HepG2 (cell line): ENCODE results near the gene SPHK1. TPM values are rescaled to one million over a fixed set of nuclear protein-coding genes. Genes with fewer than 3 reads are reported as not detected.

ENCODE experiments used
- FLYWCH1 ChIP-seq: sonication (generic); formaldehyde crosslinking; IDR thresholded peaks from 2 replicates; pipeline ENCODE4 v1.8.1; 2023; ENCODE audit warnings: mild to moderate bottlenecking, missing genetic modification reagents
- HOXA3 ChIP-seq: sonication (generic); formaldehyde crosslinking; IDR thresholded peaks from 2 replicates; pipeline ENCODE4 v1.5.0; 2020; ENCODE audit warnings: missing genetic modification reagents
- ISX ChIP-seq: sonication (generic); formaldehyde crosslinking; conservative IDR thresholded peaks from 2 replicates; pipeline ENCODE4 v1.5.0; 2020; ENCODE audit warnings: missing genetic modification reagents
- NFATC3 ChIP-seq: sonication (generic); formaldehyde crosslinking; IDR thresholded peaks from 2 replicates; pipeline ENCODE4 v1.5.1; 2020; ENCODE audit warnings: mild to moderate bottlenecking, missing genetic modification reagents
- RFX5 ChIP-seq: IDR thresholded peaks from 2 replicates; pipeline ENCODE4 v1.6.1; 2011; ENCODE audit warnings: low read depth, low read length, improper control_type of control experiment
- SOX13 ChIP-seq, 3 experiments: fragments of 450-650 bp in 1 of 3; sonication (generic) in 1 of 3; formaldehyde crosslinking in 1 of 3; IDR thresholded peaks in 2 of 3; conservative IDR thresholded peaks in 1 of 3; 2 replicates each; pipeline versions ENCODE4 v1.5.0 to v1.6.1; 2016 to 2020; ENCODE audit warnings: antibody characterized with exemption in 1 of 3, mild to moderate bottlenecking in 1 of 3, missing compliant biosample characterization in 1 of 3, missing genetic modification reagents in 1 of 3, moderate library complexity in 1 of 3
- TGIF2 ChIP-seq: IDR thresholded peaks from 2 replicates; pipeline ENCODE4 v1.6.1; 2016; ENCODE audit warnings: control low read depth, missing compliant biosample characterization
- ZBTB38 ChIP-seq: sonication (generic); formaldehyde crosslinking; IDR thresholded peaks from 2 replicates; pipeline ENCODE4 v1.5.1; 2020; ENCODE audit warnings: mild to moderate bottlenecking, missing genetic modification reagents
- ZNF383 ChIP-seq: sonication (generic); formaldehyde crosslinking; IDR thresholded peaks from 2 replicates; pipeline ENCODE4 v1.4.0; 2020; ENCODE audit warnings: missing genetic modification reagents, mild to moderate bottlenecking, borderline replicate concordance
- ZNF564 ChIP-seq: sonication (generic); formaldehyde crosslinking; IDR thresholded peaks from 2 replicates; pipeline ENCODE4 v1.8.1; 2023; ENCODE audit warnings: mild to moderate bottlenecking, missing genetic modification reagents
- ZNF570 ChIP-seq: sonication (generic); formaldehyde crosslinking; IDR thresholded peaks from 2 replicates; pipeline ENCODE4 v1.4.0; 2020; ENCODE audit warnings: mild to moderate bottlenecking, missing genetic modification reagents, borderline replicate concordance
- ZNF878 ChIP-seq: sonication (generic); formaldehyde crosslinking; IDR thresholded peaks from 2 replicates; pipeline ENCODE4 v1.8.1; 2023; ENCODE audit warnings: mild to moderate bottlenecking, missing genetic modification reagents, moderate library complexity
- polyA plus RNA-seq, 8 experiments: library from polyadenylated mRNA; depleted of rRNA in 3 of 8; stranded (reverse) in 7 of 8; unstranded in 1 of 8; fragments of >200 nt; fragmentation: Illumina TruSeq in 4 of 8; extraction: Trizol in 4 of 8; gene quantifications; 2 replicates each; pipeline versions ENCODE4 v1.2.1 to v1.2.3, GENCODE V29; 2011 to 2016; ENCODE audit warnings: low read depth in 4 of 8, missing spikeins in 1 of 8, mixed read lengths in 1 of 8; ENCODE audit not compliant: insufficient read depth in 1 of 8
- total RNA-seq, 5 experiments: library from RNA; depleted of rRNA; stranded (reverse); fragments of >200 nt; fragmentation: Illumina TruSeq; extraction: Trizol; gene quantifications; 2 replicates each; pipeline ENCODE4 v1.2.3, GENCODE V29; 2016; ENCODE audit warnings: low read depth in 1 of 5
- TF ChIP-seq, protein P1 (sequence below): sonication (generic); formaldehyde crosslinking; IDR thresholded peaks from 2 replicates; pipeline ENCODE4 v1.5.1; 2020; ENCODE audit warnings: mild to moderate bottlenecking, missing genetic modification reagents, moderate library complexity
- TF ChIP-seq, protein P2 (sequence below): sonication (generic); formaldehyde crosslinking; IDR thresholded peaks from 2 replicates; pipeline ENCODE4; 2020; ENCODE audit warnings: missing genetic modification reagents, mild to moderate bottlenecking, borderline replicate concordance
- TF ChIP-seq, protein P3 (sequence below): sonication (generic); formaldehyde crosslinking; IDR thresholded peaks from 2 replicates; pipeline ENCODE4 v1.8.0; 2022; ENCODE audit warnings: mild to moderate bottlenecking, missing genetic modification reagents, borderline replicate concordance
- TF ChIP-seq, protein P4 (sequence below): sonication (generic); formaldehyde crosslinking; conservative IDR thresholded peaks from 2 replicates; pipeline ENCODE4 v1.5.0; 2020; ENCODE audit warnings: missing genetic modification reagents
- TF ChIP-seq, protein P5 (sequence below): sonication (generic); formaldehyde crosslinking; IDR thresholded peaks from 2 replicates; pipeline ENCODE4 v1.4.0; 2020; ENCODE audit warnings: mild to moderate bottlenecking, missing genetic modification reagents

The SPHK1 gene
- total and polyA plus RNA-seq, 2 of the 13 experiments (the other 11 are each of a cell fraction or from before 2014, with no cell fraction given): 129 to 160 TPM

DNA sequence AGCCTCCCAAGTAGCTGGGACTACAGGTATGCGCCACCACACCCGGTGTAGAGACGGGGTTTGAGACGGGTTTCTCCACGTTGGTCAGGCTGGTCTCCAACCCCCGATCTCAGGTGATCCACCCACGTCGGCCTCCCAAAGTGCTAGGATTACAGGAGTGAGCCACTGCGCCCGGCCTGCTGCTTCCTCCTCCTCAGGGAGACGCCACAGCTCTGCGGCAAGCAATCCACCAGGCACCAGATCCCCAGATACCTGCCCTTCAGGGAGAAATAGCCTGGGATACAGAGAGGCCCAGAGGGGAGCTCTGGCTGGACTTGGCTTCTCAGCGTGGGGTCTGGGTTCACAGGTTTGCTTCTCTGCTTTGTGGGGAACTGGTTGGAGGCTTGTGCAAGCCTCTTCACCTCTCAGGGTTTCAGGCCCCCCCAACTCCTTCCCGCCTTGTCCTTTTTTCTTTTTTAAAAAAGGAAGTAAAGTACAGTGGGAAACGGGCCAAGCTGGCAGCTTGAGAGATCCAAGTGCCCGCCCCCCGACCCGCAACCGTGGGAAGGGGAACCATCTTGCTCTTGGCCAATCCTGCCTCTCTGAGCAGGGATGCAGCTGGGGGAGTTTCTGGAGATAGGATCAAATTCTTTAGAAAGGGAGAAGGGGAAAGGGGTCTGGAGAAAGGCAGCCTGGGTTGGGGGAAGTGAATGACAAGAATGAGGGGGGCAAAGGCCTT lies 2.6 kb upstream of the SPHK1 start (continued):
- TF ChIP-seq, protein P1, sequence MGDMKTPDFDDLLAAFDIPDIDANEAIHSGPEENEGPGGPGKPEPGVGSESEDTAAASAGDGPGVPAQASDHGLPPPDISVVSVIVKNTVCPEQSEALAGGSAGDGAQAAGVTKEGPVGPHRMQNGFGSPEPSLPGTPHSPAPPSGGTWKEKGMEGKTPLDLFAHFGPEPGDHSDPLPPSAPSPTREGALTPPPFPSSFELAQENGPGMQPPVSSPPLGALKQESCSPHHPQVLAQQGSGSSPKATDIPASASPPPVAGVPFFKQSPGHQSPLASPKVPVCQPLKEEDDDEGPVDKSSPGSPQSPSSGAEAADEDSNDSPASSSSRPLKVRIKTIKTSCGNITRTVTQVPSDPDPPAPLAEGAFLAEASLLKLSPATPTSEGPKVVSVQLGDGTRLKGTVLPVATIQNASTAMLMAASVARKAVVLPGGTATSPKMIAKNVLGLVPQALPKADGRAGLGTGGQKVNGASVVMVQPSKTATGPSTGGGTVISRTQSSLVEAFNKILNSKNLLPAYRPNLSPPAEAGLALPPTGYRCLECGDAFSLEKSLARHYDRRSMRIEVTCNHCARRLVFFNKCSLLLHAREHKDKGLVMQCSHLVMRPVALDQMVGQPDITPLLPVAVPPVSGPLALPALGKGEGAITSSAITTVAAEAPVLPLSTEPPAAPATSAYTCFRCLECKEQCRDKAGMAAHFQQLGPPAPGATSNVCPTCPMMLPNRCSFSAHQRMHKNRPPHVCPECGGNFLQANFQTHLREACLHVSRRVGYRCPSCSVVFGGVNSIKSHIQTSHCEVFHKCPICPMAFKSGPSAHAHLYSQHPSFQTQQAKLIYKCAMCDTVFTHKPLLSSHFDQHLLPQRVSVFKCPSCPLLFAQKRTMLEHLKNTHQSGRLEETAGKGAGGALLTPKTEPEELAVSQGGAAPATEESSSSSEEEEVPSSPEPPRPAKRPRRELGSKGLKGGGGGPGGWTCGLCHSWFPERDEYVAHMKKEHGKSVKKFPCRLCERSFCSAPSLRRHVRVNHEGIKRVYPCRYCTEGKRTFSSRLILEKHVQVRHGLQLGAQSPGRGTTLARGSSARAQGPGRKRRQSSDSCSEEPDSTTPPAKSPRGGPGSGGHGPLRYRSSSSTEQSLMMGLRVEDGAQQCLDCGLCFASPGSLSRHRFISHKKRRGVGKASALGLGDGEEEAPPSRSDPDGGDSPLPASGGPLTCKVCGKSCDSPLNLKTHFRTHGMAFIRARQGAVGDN (CRISPR knock-in tag): peak; percentile 28; the same call in 1 of the 2 replicates
- TF ChIP-seq TGIF2 (peak; percentile 78), ZNF570 (peak; percentile 56; the same call in 1 of the 2 replicates), ZNF878 (peak; percentile 19; the same call in 1 of the 2 replicates), RFX5 (no peak), ZNF383 (CRISPR knock-in tag) (0 out of 2 replicates have a peak, but pooled peaks have one; percentile 66), ISX (0 out of 2 replicates have a peak, but pooled peaks have one; percentile 66), ZNF564 (CRISPR knock-in tag) (peak; percentile 19; the same call in 1 of the 2 replicates), HOXA3 (CRISPR knock-in tag) (peak; percentile 50; the same call in 1 of the 2 replicates), ZBTB38 (CRISPR knock-in tag) (peak; percentile 81; the same call in 1 of the 2 replicates), NFATC3 (CRISPR knock-in tag) (peak; percentile 74; the same call in 1 of the 2 replicates), FLYWCH1 (CRISPR knock-in tag) (no peak), SOX13 (IDR thresholded peaks at IDR 0.05) (no peak), SOX13 (CRISPR knock-in tag; conservative IDR thresholded peaks at IDR 0.05 in 1 of 2, IDR thresholded peaks at IDR 0.05 in 1 of 2) (no peak)
- TF ChIP-seq, protein P2, sequence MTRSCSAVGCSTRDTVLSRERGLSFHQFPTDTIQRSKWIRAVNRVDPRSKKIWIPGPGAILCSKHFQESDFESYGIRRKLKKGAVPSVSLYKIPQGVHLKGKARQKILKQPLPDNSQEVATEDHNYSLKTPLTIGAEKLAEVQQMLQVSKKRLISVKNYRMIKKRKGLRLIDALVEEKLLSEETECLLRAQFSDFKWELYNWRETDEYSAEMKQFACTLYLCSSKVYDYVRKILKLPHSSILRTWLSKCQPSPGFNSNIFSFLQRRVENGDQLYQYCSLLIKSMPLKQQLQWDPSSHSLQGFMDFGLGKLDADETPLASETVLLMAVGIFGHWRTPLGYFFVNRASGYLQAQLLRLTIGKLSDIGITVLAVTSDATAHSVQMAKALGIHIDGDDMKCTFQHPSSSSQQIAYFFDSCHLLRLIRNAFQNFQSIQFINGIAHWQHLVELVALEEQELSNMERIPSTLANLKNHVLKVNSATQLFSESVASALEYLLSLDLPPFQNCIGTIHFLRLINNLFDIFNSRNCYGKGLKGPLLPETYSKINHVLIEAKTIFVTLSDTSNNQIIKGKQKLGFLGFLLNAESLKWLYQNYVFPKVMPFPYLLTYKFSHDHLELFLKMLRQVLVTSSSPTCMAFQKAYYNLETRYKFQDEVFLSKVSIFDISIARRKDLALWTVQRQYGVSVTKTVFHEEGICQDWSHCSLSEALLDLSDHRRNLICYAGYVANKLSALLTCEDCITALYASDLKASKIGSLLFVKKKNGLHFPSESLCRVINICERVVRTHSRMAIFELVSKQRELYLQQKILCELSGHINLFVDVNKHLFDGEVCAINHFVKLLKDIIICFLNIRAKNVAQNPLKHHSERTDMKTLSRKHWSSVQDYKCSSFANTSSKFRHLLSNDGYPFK (CRISPR knock-in tag): peak; percentile 37; the same call in 1 of the 2 replicates
- TF ChIP-seq, protein P3, sequence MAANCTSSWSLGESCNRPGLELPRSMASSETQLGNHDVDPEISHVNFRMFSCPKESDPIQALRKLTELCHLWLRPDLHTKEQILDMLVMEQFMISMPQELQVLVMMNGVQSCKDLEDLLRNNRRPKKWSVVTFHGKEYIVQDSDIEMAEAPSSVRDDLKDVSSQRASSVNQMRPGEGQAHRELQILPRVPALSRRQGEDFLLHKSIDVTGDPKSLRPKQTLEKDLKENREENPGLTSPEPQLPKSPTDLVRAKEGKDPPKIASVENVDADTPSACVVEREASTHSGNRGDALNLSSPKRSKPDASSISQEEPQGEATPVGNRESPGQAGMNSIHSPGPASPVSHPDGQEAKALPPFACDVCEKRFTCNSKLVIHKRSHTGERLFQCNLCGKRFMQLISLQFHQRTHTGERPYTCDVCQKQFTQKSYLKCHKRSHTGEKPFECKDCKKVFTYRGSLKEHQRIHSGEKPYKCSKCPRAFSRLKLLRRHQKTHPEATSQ (CRISPR knock-in tag): 0 out of 2 replicates have a peak, but pooled peaks have one; percentile 10
- TF ChIP-seq, protein P4, sequence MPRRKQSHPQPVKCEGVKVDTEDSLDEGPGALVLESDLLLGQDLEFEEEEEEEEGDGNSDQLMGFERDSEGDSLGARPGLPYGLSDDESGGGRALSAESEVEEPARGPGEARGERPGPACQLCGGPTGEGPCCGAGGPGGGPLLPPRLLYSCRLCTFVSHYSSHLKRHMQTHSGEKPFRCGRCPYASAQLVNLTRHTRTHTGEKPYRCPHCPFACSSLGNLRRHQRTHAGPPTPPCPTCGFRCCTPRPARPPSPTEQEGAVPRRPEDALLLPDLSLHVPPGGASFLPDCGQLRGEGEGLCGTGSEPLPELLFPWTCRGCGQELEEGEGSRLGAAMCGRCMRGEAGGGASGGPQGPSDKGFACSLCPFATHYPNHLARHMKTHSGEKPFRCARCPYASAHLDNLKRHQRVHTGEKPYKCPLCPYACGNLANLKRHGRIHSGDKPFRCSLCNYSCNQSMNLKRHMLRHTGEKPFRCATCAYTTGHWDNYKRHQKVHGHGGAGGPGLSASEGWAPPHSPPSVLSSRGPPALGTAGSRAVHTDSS (CRISPR knock-in tag): 0 out of 2 replicates have a peak, but pooled peaks have one; percentile 62
- TF ChIP-seq, protein P5, sequence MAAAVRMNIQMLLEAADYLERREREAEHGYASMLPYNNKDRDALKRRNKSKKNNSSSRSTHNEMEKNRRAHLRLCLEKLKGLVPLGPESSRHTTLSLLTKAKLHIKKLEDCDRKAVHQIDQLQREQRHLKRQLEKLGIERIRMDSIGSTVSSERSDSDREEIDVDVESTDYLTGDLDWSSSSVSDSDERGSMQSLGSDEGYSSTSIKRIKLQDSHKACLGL (CRISPR knock-in tag): peak; percentile 69; the same call in 1 of the 2 replicates
